Right cardiac atrium (tissue), 5 donors: Measurements from ENCODE around the gene SLC25A28. TPM values are rescaled to one million over a fixed set of nuclear protein-coding genes. Genes with fewer than 3 reads are reported as not detected.

ENCODE experiments used
- ATAC-seq, 2 donors: fragments of 200-7000 bp; cut with Tn5 transposase; one replicate each; pipeline versions ENCODE4 v1.8.0 to v1.9.1; 2020; ENCODE audit warnings: moderate library complexity in 2 of 2, mild to moderate bottlenecking in 1 of 2
- DNase-seq, 3 donors: peaks; one replicate each; pipeline ENCODE4 v3.0.0-alpha.2; 2020
- H3K27ac ChIP-seq: one replicate; pipeline ENCODE4 v1.5.1; 2013; ENCODE audit warnings: mild to moderate bottlenecking, low read length, control low read depth, moderate library complexity
- H3K27me3 ChIP-seq: one replicate; pipeline ENCODE4 v1.6.1; 2013; ENCODE audit not compliant: control insufficient read depth, insufficient read depth
- H3K4me1 ChIP-seq: one replicate; pipeline ENCODE4 v1.6.1; 2013; ENCODE audit warnings: low read length; ENCODE audit not compliant: control insufficient read depth, insufficient read depth
- H3K4me3 ChIP-seq: one replicate; pipeline ENCODE4 v1.5.1; 2013; ENCODE audit warnings: low read length, control low read depth
- H3K9me3 ChIP-seq: one replicate; pipeline ENCODE4 v1.6.1; 2013; ENCODE audit warnings: low read length; ENCODE audit not compliant: control insufficient read depth
- WGBS: extraction: QIAGEN DNeasy Blood & Tissue Kit; methylation state at CpG from one replicate; pipeline ENCODE4 v1.1.7; 2013; 5-methylcytosine and 5-hydroxymethylcytosine counted together
- intact Hi-C, 4 donors: fragments of 100-400 bp; cut with DNase I; formaldehyde crosslinking; loops; one replicate each; pipeline versions ENCODE4 v1.11.0 to v1.14.0; 2022 to 2023
- polyA plus RNA-seq: library from polyadenylated mRNA; stranded (reverse); fragments of 200-250 nt; gene quantifications from one replicate; pipeline ENCODE4 v1.2.3, GENCODE V29; 2013
- total RNA-seq, 4 donors: library from RNA; stranded (reverse); fragmentation: NEBNext Ultra II Directional; extraction: Animal tissue kit (Norgen Biotek cat#: 25700); gene quantifications; one replicate each; pipeline ENCODE4 v1.2.1, GENCODE V29; 2021
- donor health status: healthy with polysubstance abuse.
- donor health status: DM: no; HTN: yes; CAD: no.
- donor health status: DM: no; HTN: no; CAD: no.
- donor health status: DM: no; HTN: yes; CAD: no; lungs with severe emphysema.
- donor health status: DM: yes; HTN: yes; CAD: no.

Gene SLC25A28
- total and polyA plus RNA-seq, 5 donors, result 39.7 to 56.5 (median 50.6) TPM

DNA sequence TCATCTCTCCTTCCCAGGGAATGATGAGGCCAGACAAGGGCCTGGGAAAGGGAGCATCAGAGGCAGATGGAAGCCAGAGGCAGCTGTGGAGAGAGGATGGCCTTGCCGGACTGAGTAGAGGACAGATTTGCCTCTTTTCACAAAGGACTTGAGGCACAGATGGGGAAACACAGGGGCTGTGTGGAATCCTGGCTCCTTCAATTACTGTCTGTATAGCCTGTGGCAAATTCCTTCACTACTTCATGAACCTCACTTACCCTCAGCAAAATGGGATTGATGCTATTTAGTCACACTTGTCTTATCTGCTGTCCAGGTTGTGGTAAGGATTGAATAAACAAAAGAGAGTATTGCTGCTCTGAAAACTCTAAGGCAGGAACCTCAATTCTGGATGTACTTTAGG is 40.3 kb downstream of the SLC25A28 start:
- 67% methylated on average over 1 of the region's 1 CpG for WGBS

DNA sequence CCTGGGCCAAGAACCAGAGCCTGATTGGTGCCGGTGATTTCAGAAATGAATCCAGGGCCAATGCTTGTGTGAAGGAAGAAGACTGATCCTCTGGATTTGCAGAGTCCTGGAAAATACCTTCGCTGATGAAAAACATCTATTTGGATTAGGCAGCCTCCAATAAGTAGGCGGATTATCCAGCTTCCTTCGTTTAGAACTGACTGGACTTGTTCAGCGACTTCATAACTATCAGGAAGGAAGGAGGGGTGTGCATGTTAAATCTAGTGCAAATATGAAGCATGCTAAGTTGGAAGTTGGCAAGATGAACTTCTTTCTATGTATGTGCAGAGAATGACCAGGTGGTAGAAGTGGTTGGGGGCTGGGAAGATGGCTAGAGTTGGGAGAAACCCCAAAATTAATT is 46.4 kb downstream of the SLC25A28 start:
- no peaks in the 10 kb centered on the region for H3K4me1 ChIP-seq
- H3K27ac ChIP-seq, result no peak overlapping the region
- H3K4me3 ChIP-seq, result no peak overlapping the region
- ATAC-seq (no peak), DNase-seq (no peak)
- H3K27me3 ChIP-seq, result peaks cover 2% of the 10 kb centered on the region
- H3K9me3 ChIP-seq, result no peaks in the 10 kb centered on the region
- 71% methylated on average over 5 of the region's 5 CpGs for WGBS
- intact Hi-C loops, result no loop called here

More for the DNA sequence above, 40.3 kb downstream of the SLC25A28 start:
- Histone ChIP-seq H3K9me3 (no peaks in the 10 kb centered on the region), H3K4me1 (no peaks in the 10 kb centered on the region), H3K27ac (no peak overlapping the region), H3K4me3 (no peak overlapping the region), H3K27me3 (no peaks in the 10 kb centered on the region)
- DNase-seq, result no peak
- intact Hi-C loops, result no loop called here
- no peak for ATAC-seq

GRCh38 chr10:99571816-99572215 is 48.4 kb downstream of the SLC25A28 start:
- ATAC-seq (no peak), DNase-seq (no peak)
- Histone ChIP-seq H3K4me1 (no peaks in the 10 kb centered on the region), H3K27ac (no peak overlapping the region), H3K4me3 (no peak overlapping the region), H3K9me3 (no peaks in the 10 kb centered on the region), H3K27me3 (peaks cover 2% of the 10 kb centered on the region)
- 45% methylated on average over 1 of the region's 1 CpG for WGBS
- intact Hi-C loops, result no loop called here

GRCh38 chr10:99569961-99570360 is 50.3 kb downstream of the SLC25A28 start:
- H3K27me3 ChIP-seq, result peaks cover 2% of the 10 kb centered on the region
- no peak for DNase-seq
- H3K4me3 ChIP-seq, result no peak overlapping the region
- no peak overlapping the region for H3K27ac ChIP-seq
- no peak for ATAC-seq
- no peaks in the 10 kb centered on the region for H3K4me1 ChIP-seq
- H3K9me3 ChIP-seq, result no peaks in the 10 kb centered on the region
- intact Hi-C loops, result no loop called here

DNA sequence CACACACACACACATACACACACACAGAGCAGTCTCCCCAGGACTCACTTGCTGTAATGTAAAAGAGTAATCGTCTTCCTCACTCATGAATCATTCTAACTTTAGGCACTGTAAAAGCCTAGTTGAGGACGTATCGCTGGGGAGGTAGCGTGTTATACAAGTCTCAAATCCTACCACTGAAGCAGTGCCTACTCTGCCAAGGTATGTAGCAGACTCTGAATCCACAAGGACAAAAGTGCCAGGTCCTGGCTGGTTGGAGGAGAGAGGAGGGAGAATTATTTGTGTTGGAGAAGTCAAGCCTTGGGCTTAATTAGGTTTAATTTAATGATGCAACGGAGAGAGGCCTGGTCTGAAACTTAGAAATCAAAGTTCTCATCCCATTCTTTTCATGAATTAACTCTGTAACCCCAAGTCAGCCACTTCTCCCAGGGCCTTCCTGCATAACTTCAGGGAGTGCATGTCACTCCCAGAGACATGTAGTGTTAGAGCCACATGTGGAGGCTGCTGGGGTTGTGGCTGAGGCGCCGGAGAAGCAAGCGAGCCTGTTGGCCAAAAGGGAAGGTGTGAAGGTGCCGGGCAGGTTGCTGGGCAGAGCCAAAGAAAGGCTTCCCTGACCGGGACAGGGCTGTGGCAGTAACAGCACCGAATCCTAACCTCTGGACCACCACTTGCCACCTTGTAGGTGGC is 50.8 kb downstream of the SLC25A28 start:
- no peak overlapping the region for H3K4me3 ChIP-seq
- H3K4me1 ChIP-seq, result no peaks in the 10 kb centered on the region
- H3K27ac ChIP-seq, result no peak overlapping the region
- intact Hi-C loops, result no loop called here
- H3K9me3 ChIP-seq, result no peaks in the 10 kb centered on the region
- H3K27me3 ChIP-seq, result peaks cover 2% of the 10 kb centered on the region
- no peak for ATAC-seq
- 50% methylated on average over 11 of the region's 11 CpGs for WGBS
- DNase-seq, result no peak

- DNase-seq (no peak), ATAC-seq (no peak)
- Histone ChIP-seq H3K27me3 (peaks cover 2% of the 10 kb centered on the region), H3K9me3 (no peaks in the 10 kb centered on the region), H3K4me1 (no peaks in the 10 kb centered on the region), H3K4me3 (no peak overlapping the region), H3K27ac (no peak overlapping the region)
- intact Hi-C loops, result no loop called here
- 92% methylated on average over 4 of the region's 4 CpGs for WGBS
Measured at GRCh38 chr10:99565166-99565565, 55.1 kb downstream of the SLC25A28 start.

- H3K27me3 ChIP-seq, result peaks cover 2% of the 10 kb centered on the region
- intact Hi-C loops, result no loop called here
- ATAC-seq (no peak), DNase-seq (no peak)
- H3K4me3 ChIP-seq, result no peak overlapping the region
- 43% methylated on average over 3 of the region's 3 CpGs for WGBS
- no peak overlapping the region for H3K27ac ChIP-seq
- H3K9me3 ChIP-seq, result no peaks in the 10 kb centered on the region
- no peaks in the 10 kb centered on the region for H3K4me1 ChIP-seq
Measured at GRCh38 chr10:99564361-99564760, 55.9 kb downstream of the SLC25A28 start.

DNA sequence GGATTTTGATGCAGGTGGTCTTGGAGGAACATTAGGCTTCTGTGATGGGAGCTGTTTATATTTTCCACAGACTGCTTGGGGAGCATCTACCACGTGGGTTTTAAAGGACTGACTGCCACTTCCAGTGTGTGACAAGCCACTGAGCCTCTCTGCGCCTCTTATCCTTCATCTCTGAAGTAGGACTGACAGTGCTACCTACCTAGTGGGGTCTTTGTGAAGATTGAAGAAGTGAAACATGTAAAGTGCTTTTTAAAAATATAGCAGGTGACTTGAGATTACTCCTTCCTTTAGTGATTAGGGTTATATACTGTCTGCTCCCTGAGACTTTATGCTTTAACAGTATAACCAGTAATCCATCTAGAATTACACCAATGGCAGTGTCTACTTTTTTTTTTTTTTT is 57.6 kb downstream of the SLC25A28 start:
- DNase-seq, result no peak
- no peak for ATAC-seq
- Histone ChIP-seq H3K27ac (no peak overlapping the region), H3K9me3 (no peaks in the 10 kb centered on the region), H3K4me3 (no peak overlapping the region), H3K4me1 (no peaks in the 10 kb centered on the region), H3K27me3 (no peaks in the 10 kb centered on the region)
- intact Hi-C loops, result no loop called here
- 40% methylated on average over 2 of the region's 2 CpGs for WGBS

Other genes with a start within 250 kb of the SLC25A28 start
- gene GOT1, start 189.8 kb downstream of the SLC25A28 start, total RNA-seq, result 100 to 1,000 TPM; 344 to 515 (median 449) TPM
- gene GOT1, start 189.8 kb downstream of the SLC25A28 start, polyA plus RNA-seq, result 413 TPM
- not detected for gene NKX2-3, start 87.5 kb downstream of the SLC25A28 start, total RNA-seq
- not detected for gene NKX2-3, start 87.5 kb downstream of the SLC25A28 start, polyA plus RNA-seq
- 1 to 10 TPM; 1.9 to 5.5 (median 3.3) TPM for gene ENTPD7, start 39.1 kb upstream of the SLC25A28 start, total RNA-seq
- 0.70 TPM for gene ENTPD7, start 39.1 kb upstream of the SLC25A28 start, polyA plus RNA-seq
- gene COX15, start 111.7 kb upstream of the SLC25A28 start, total RNA-seq, result 10 to 100 TPM; 23.6 to 26.4 (median 25.9) TPM
- 16.5 TPM for gene COX15, start 111.7 kb upstream of the SLC25A28 start, polyA plus RNA-seq
- 10 to 100 TPM; 22.6 to 29.6 (median 26.7) TPM for gene CUTC, start 111.8 kb upstream of the SLC25A28 start, total RNA-seq
- gene CUTC, start 111.8 kb upstream of the SLC25A28 start, polyA plus RNA-seq, result 32.3 TPM
- gene ABCC2, start 162.2 kb upstream of the SLC25A28 start, total RNA-seq, result under 1 TPM; 0.17 to 0.89 (median 0.38) TPM
- gene ABCC2, start 162.2 kb upstream of the SLC25A28 start, polyA plus RNA-seq, result 0.29 TPM